HUDEP-2 (cell line): ENCODE results near the gene MCRIP1.

Experiments
- DNase-seq, 76 experiments: peaks; one replicate each; lab custom pipeline; 2025; ENCODE audit not compliant: unreplicated experiment in 76 of 76; lab: John Stamatoyannopoulos, UW

Gene MCRIP1

DNA sequence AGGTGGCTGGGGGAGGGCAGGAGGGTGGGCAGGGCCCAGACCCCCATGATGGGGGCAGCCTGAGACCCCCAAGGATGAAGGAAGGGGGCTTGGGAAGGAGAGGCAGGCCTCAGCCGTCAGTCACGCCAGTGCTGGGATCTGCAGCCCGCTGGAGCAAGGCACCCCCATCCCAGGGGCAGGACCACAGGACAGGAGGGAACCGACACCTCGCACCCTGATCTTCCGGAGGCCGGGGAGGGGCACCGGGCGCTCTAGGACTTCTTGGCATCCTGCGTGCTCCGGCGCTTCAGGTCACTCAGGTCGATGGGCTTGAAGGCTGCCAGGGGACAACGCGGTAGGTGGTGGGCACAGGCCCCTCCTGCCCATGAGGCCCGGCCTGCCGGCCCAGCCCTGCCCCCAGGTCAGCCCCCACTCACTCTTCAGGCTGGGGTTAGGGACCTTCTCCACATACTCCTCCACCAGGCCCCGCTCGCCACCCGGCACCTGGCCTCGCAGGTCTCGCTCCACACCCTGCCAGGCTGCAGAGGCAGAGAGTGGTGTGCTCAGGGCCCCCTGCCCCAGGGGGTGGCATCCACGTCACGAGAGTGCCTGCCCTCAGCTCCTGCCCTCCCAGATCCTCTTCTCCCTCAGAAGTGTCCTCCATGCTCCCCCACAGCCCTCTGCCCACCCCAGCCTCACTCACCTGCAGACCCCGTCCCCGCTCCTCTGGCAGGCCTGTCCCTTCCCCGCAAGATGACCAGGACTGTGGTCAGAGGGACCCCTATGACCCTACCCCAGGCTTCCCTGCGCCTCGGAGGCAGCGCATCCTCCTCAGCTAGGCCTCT is 9.9 kb downstream of the MCRIP1 start:
- no peak for DNase-seq

DNA sequence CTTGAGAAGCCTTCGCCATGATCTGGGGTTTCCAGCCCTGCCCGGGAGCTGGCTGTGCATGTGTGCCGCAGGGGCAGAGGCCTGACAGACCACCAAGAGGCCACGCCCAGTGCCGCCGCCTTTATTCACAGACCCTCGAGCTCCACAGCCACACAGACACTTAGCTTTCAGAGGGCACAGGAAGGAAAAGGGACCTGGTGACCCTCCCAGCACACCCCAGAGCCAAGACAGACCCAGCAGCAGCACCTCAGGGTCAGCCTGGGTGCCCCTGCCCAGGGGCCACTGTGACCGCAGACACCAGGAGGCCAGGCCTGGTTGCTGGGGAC is 10.8 kb downstream of the MCRIP1 start:
- no peak for DNase-seq

GRCh38 chr17:81821603-81822311 is 11.3 kb downstream of the MCRIP1 start:
- peak in 74 of 76 experiments; percentile 9 to 92 (median 76) for DNase-seq

GRCh38 chr17:81821147-81821546 is 11.9 kb downstream of the MCRIP1 start:
- no peak for DNase-seq

DNA sequence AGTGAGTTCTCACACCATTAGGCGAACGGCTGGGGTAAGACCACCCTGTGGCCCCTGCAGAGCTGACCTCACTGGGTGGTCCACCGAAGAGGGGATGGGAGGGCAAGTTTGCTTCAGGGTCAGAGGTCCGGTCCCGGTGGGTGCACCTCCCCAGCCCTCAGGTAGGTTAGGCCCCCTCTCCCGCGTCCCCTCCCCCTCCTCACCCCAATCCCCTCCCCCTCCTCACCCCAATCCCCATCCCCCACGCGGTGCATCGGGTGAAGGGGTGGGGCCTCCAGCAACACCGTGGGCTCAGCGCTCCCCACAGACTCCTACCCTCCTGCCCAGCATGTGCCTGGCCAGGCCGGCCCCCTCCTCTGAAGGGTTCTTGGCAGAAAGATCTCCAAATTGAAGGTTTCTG is 13.4 kb downstream of the MCRIP1 start:
- DNase-seq, result no peak

DNA sequence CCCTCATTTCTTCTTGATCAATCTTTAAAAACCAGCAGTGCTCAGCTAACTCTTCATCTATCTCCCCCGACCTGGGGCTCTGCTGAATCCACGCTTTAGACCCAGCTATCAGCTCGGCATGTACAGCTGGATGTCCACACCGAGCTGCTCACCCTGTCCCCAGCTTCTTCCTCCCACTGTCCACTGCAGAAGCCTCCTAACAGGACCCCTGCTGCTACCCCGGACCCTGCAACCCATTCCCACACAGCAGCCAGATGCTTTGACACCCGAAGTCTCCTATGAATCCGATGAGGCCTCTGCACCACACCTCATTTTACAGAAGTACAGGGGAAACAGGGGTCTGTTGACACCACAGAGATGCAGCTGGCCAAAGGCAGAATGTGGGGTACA is 15.3 kb downstream of the MCRIP1 start:
- DNase-seq, result no peak

DNA sequence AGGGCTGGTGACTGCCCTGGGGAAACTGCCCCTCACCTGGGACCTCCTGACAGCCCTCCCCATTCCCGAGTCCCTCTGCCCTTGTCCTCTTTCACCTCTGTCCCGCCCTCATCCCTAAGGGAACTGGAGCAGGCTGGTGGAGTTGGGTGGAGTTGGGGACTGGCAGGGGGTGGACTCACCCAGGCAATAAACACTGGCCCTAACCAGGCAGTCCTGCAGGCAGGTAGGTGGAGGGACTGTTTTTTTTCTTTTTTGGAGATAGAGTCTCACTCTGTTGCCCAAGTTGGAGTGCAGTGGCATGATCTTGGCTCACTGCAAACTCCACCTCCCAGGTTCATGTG is 17.5 kb downstream of the MCRIP1 start:
- no peak for DNase-seq

DNA sequence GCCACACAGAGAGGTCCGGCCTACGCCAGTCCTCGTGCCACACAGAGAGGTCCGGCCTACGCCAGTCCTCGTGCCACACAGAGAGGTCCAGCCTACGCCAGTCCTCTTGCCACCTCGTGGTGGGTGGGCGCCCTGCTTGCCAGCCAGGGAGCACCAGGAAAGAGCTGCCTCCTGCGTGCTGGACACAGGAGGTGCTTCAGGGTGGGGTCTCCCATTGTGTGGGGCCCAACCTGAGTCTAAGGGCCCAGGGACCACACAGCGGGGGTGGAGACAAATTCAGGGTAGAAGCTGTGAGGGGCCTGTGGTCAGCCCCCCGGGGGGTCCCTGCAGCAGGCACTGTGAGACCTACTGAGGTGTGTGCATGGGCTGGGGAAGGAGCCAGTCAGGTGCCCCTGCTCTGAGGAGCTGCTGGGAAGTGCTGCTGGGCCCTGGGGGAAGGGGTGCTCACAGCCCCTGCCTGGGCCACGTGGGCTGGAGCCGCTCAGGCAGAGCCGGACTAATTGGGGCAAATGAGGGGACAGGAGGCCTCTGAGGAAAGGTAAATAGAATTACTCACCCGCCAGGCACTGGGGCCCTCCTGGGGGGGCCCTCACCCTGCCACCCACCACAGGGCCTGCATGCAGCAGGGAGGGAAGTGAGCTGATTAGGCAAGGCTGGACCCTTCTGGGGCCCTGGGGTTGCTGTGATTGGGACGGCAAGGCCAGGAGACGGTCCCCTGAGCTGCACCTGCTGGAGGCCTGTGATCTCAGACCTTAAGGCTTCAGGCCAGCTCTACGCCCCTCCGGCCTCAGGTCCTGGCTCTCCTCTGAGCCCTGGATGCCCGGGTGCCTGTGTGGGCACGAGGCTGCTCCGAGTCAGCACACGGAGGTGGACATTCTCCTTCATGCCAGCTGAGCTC is 18.1 kb downstream of the MCRIP1 start:
- no peak for DNase-seq

GRCh38 chr17:81813861-81814683 is 19.0 kb downstream of the MCRIP1 start:
- no peak for DNase-seq

DNA sequence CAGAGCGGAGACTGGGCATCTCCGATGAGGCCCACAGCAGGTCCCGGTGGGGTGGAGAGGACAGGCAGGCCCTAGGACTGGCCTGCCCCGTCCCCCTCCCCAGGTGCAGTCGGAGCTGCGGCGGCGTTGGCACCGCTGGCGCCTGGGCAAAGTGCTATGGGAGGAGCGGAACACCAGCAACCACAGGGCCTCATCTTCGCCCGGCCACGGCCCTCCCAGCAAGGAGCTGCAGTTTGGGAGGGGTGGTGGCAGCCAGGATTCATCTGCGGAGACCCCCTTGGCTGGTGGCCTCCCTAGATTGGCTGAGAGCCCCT is 19.8 kb downstream of the MCRIP1 start:
- DNase-seq, result no peak

DNA sequence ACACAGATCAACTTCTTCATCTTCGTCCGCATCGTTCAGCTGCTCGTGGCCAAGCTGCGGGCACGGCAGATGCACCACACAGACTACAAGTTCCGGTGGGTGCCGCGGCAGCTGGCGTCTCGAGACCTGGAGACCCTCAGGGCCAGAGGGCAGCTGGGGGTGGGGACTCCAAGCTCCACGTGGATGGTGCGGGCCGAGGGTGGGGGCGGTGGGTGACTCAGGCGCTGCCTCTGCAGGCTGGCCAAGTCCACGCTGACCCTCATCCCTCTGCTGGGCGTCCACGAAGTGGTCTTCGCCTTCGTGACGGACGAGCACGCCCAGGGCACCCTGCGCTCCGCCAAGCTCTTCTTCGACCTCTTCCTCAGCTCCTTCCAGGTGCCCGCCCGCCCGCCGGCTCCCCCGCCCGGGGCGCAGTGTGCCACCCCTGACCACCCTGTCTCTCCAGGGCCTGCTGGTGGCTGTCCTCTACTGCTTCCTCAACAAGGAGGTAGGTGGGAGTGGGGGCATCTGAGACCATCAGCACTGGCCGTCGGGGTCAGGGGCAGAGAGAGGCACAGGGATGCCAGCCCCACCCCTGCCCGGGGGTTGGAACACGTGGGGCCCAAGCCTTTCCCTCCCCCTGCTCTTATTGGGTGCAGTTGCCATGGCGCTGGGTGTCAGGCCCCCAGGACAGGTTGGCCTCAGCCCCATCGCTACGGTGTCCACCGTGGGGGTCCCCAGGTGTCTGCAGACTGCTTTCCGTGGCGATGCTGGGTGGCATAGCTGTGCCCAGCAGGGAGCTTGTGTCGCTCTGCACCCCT is 20.3 kb downstream of the MCRIP1 start:
- DNase-seq, result no peak

GRCh38 chr17:81811705-81812570 is 21.2 kb downstream of the MCRIP1 start:
- DNase-seq, result no peak

- DNase-seq, result no peak
Observed at GRCh38 chr17:81810892-81811704, 22.0 kb downstream of the MCRIP1 start.

DNA sequence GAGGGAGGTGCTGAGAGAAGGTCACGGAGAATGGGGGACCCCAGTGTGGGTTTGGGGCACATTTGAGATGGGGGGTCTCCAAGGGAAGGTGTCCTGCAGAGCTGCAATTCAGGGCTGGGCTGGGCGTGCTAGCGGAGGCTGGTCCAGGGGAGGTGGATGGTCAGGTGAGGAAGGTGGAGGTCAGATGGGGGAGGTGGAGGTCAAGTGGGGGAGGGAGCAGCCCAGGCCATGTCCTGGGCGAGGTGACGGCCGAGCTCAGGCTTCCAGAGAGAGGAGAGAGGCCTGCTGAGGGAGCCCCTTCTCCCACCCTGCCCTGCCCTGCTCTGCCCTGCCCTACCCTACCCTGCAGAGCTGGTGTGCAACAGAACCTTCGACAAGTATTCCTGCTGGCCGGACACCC is 22.6 kb downstream of the MCRIP1 start:
- DNase-seq, result no peak

- no peak for DNase-seq
Observed at GRCh38 chr17:81809556-81809998, 23.5 kb downstream of the MCRIP1 start.

GRCh38 chr17:81808778-81809555 is 24.1 kb downstream of the MCRIP1 start:
- peak in 1 of 76 experiments; percentile 16 for DNase-seq

- DNase-seq, result no peak
Observed at GRCh38 chr17:81807839-81808238, 25.3 kb downstream of the MCRIP1 start.
